Caco-2 (cell line): ENCODE results near the gene CNKSR2. TPM values are rescaled to one million over a fixed set of nuclear protein-coding genes. Genes with fewer than 3 reads are reported as not detected.

ENCODE experiments used
- BruUV-seq: library from RNA; stranded (reverse); fragments of 400-500 nt; replicated peaks from 2 replicates; lab custom pipeline; 2021; lab: Mats Ljungman, UMichigan
- CTCF ChIA-PET: fragments of 300-600 bp; sonication (Branson Sonifier 250); formaldehyde crosslinking; loops from one replicate; lab custom pipeline; 2022; ENCODE audit warnings: antibody characterized with exemption; lab: Charles Lee
- POLR2A ChIA-PET: fragments of 300-600 bp; sonication (Branson Sonifier 250); formaldehyde crosslinking; loops from one replicate; lab custom pipeline; 2022; ENCODE audit warnings: antibody characterized with exemption; lab: Charles Lee
- DNase-seq, 2 experiments: peaks; one replicate each; pipeline versions ENCODE4 v3.0.0 to v3.0.0-alpha.2; 2020 to 2022
- H3K27me3 ChIP-seq: replicated peaks from 2 replicates; pipeline ENCODE4 v1.6.0; 2011; ENCODE audit warnings: low read length; ENCODE audit not compliant: control insufficient read depth, insufficient read depth
- H3K36me3 ChIP-seq: 2 replicates; pipeline ENCODE4 v1.5.1; 2011; ENCODE audit warnings: low read length; ENCODE audit not compliant: control insufficient read depth, insufficient read depth
- H3K4me1 ChIP-seq: fragments of 250-450 bp; sonication (Bioruptor Pico); 2 replicates; pipeline ENCODE4 v1.5.1; 2020; ENCODE audit warnings: mild to moderate bottlenecking
- H3K4me3 ChIP-seq: 2 replicates; pipeline ENCODE4 v1.5.1; 2011; ENCODE audit warnings: low read depth, mild to moderate bottlenecking, control low read depth, low read length
- H3K9me3 ChIP-seq: fragments of 250-450 bp; sonication (Bioruptor Pico); 2 replicates; pipeline ENCODE4 v1.5.1; 2020; ENCODE audit warnings: mild to moderate bottlenecking, moderate library complexity
- H3K27ac Mint-ChIP-seq: one replicate; pipeline ENCODE4 v1.8.0; 2022; ENCODE audit warnings: mixed read lengths; ENCODE audit not compliant: unreplicated experiment
- H3K27me3 Mint-ChIP-seq: one replicate; pipeline ENCODE4 v1.8.0; 2022; ENCODE audit warnings: mixed read lengths; ENCODE audit not compliant: insufficient read depth, unreplicated experiment
- H3K36me3 Mint-ChIP-seq: one replicate; pipeline ENCODE4 v1.8.0; 2022; ENCODE audit warnings: mild to moderate bottlenecking, mixed read lengths; ENCODE audit not compliant: insufficient read depth, unreplicated experiment
- H3K4me1 Mint-ChIP-seq: one replicate; pipeline ENCODE4 v1.8.0; 2022; ENCODE audit warnings: low read depth, mixed read lengths; ENCODE audit not compliant: unreplicated experiment
- H3K4me3 Mint-ChIP-seq: one replicate; pipeline ENCODE4 v1.8.0; 2022; ENCODE audit warnings: mild to moderate bottlenecking, moderate library complexity, mixed read lengths; ENCODE audit not compliant: unreplicated experiment
- H3K9me3 Mint-ChIP-seq: one replicate; pipeline ENCODE4 v1.8.0; 2022; ENCODE audit warnings: mixed read lengths; ENCODE audit not compliant: unreplicated experiment
- intact Hi-C: fragments of 100-400 bp; cut with micrococcal nuclease; formaldehyde crosslinking; loops from one replicate; pipeline ENCODE4 v1.10.0; 2022; ENCODE audit not compliant: unreplicated experiment
- total RNA-seq: library from RNA; stranded (reverse); gene quantifications from 2 replicates; pipeline ENCODE4 v1.2.3, GENCODE V29; 2022
- TF ChIP-seq, protein P1 (sequence below), 2 experiments: fragments of 200-600 bp in 1 of 2; IDR thresholded peaks; 1 replicate in 1 of 2; 2 replicates in 1 of 2; pipeline versions ENCODE4 v1.5.1 to v1.8.0; 2011 to 2022; ENCODE audit warnings: antibody characterized with exemption in 1 of 2, control low read depth in 1 of 2, inconsistent platforms in 1 of 2, low read depth in 1 of 2, low read length in 1 of 2, mild to moderate bottlenecking in 1 of 2, moderate library complexity in 1 of 2; ENCODE audit not compliant: insufficient read depth in 1 of 2, severe bottlenecking in 1 of 2, unreplicated experiment in 1 of 2

CNKSR2 gene
- total RNA-seq, 1 experiment from 2014 or later, result not detected

DNA sequence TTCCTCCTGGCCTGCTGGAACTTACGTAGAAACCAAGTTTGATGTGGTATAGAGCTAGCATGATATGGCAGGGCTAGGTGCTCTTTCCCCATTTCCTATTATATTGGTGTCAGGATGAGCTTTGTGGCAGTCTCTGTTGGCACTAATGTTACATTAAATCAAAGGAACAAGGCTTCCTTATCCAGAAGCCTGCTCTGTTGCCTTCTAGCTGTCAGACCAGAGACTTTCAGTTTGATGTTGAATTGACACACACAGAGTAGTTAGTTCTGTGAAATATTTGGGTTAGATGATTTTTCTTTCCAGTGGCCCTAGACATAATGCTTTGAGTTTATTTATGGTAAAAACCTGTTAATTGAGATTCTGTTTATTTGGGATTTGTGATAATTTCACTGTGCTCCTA is 10.0 kb downstream of the CNKSR2 start:
- no peak for DNase-seq
- no peaks in the 10 kb centered on the region for H3K27me3 ChIP-seq
- Mint-ChIP-seq H3K4me1 (no peaks in the 10 kb centered on the region), H3K27ac (no peak overlapping the region), H3K9me3 (no peaks in the 10 kb centered on the region), H3K36me3 (no peaks in the 10 kb centered on the region), H3K27me3 (no peaks in the 10 kb centered on the region), H3K4me3 (no peak overlapping the region)
- no peaks in the 10 kb centered on the region for H3K9me3 ChIP-seq
- no TSS peak for BruUV-seq
- no peak overlapping the region for H3K4me3 ChIP-seq
- no peaks in the 10 kb centered on the region for H3K36me3 ChIP-seq
- no peaks in the 10 kb centered on the region for H3K4me1 ChIP-seq
- POLR2A ChIA-PET, result no interaction called here
- CTCF ChIA-PET, result no interaction called here
- intact Hi-C loops, result no loop called here
- TF ChIP-seq, protein P1, sequence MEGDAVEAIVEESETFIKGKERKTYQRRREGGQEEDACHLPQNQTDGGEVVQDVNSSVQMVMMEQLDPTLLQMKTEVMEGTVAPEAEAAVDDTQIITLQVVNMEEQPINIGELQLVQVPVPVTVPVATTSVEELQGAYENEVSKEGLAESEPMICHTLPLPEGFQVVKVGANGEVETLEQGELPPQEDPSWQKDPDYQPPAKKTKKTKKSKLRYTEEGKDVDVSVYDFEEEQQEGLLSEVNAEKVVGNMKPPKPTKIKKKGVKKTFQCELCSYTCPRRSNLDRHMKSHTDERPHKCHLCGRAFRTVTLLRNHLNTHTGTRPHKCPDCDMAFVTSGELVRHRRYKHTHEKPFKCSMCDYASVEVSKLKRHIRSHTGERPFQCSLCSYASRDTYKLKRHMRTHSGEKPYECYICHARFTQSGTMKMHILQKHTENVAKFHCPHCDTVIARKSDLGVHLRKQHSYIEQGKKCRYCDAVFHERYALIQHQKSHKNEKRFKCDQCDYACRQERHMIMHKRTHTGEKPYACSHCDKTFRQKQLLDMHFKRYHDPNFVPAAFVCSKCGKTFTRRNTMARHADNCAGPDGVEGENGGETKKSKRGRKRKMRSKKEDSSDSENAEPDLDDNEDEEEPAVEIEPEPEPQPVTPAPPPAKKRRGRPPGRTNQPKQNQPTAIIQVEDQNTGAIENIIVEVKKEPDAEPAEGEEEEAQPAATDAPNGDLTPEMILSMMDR (IDR thresholded peaks at IDR 0.05; ENCODE audit: insufficient read depth in 1 of 2, low read depth in 1 of 2, low read length in 1 of 2, severe bottlenecking in 1 of 2, unreplicated experiment in 1 of 2), result no peak

DNA sequence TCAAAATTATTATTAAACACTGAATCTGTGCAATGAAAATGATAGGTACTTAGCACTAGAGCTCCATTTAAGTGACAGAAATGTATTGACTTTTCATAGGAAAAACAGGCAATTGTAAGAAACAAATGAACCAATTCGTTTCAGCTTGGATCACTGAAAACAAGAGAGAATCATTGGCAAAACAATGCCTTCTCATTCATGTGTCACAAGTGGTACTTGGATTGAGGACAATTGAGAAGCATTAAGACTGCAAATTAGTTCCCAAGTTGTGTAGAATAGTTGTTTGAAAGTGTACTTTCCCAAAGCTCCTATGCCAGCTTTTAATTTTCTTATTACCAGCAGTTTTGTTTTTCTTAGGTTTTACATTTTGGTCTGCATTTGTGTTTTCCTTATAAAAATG is 20.6 kb downstream of the CNKSR2 start:
- DNase-seq, result no peak
- Histone ChIP-seq H3K4me1 (no peaks in the 10 kb centered on the region), H3K36me3 (no peaks in the 10 kb centered on the region), H3K27me3 (no peaks in the 10 kb centered on the region), H3K9me3 (no peaks in the 10 kb centered on the region), H3K4me3 (no peak overlapping the region)
- intact Hi-C loops, result no loop called here
- H3K9me3 Mint-ChIP-seq, result peaks cover 9% of the 10 kb centered on the region
- H3K27me3 Mint-ChIP-seq, result no peaks in the 10 kb centered on the region
- H3K4me1 Mint-ChIP-seq, result no peaks in the 10 kb centered on the region
- ChIA-PET POLR2A (no interaction called here), CTCF (interaction anchor here (0.6 kb wide), 1 partner anchor 591 kb away, joined by 3 read pairs; no protein-coding TSS in a partner anchor)
- H3K36me3 Mint-ChIP-seq, result no peaks in the 10 kb centered on the region
- H3K27ac Mint-ChIP-seq, result no peak overlapping the region
- TF ChIP-seq, protein P1 (IDR thresholded peaks at IDR 0.05; ENCODE audit: insufficient read depth in 1 of 2, low read depth in 1 of 2, low read length in 1 of 2, severe bottlenecking in 1 of 2, unreplicated experiment in 1 of 2), result no peak
- no peak overlapping the region for H3K4me3 Mint-ChIP-seq
- BruUV-seq, result no TSS peak

DNA sequence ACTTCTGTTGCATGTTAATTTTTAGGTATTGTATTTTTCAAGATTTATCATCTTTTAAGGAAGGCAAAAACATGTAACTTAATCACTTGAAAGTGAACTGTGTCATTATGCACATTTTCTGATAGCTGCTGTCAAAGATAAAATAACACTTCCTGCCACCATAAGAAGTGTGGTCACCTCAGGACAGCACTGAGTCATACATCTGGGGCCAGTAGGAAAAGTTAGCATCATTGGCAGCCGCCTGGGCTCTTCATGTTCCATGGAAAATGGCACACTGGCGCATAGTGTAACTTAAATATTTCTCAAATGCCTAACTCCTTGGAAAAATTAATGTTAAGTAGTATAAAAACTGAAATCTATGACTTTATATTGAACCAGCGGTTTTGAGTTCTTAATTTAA is 24.2 kb downstream of the CNKSR2 start:
- TF ChIP-seq, protein P1 (IDR thresholded peaks at IDR 0.05; ENCODE audit: insufficient read depth in 1 of 2, low read depth in 1 of 2, low read length in 1 of 2, severe bottlenecking in 1 of 2, unreplicated experiment in 1 of 2), result no peak
- no peaks in the 10 kb centered on the region for H3K27me3 ChIP-seq
- ChIA-PET POLR2A (no interaction called here), CTCF (no interaction called here)
- no peaks in the 10 kb centered on the region for H3K27me3 Mint-ChIP-seq
- DNase-seq, result no peak
- H3K4me1 Mint-ChIP-seq, result no peaks in the 10 kb centered on the region
- no peaks in the 10 kb centered on the region for H3K36me3 Mint-ChIP-seq
- intact Hi-C loops, result no loop called here
- H3K27ac Mint-ChIP-seq, result no peak overlapping the region
- H3K9me3 ChIP-seq, result no peaks in the 10 kb centered on the region
- H3K4me3 Mint-ChIP-seq, result no peak overlapping the region
- H3K36me3 ChIP-seq, result no peaks in the 10 kb centered on the region
- H3K9me3 Mint-ChIP-seq, result no peaks in the 10 kb centered on the region
- H3K4me1 ChIP-seq, result no peaks in the 10 kb centered on the region
- no peak overlapping the region for H3K4me3 ChIP-seq
- no TSS peak for BruUV-seq
